ENCODE measurements around the gene TTLL10. TPM values are rescaled to one million over a fixed set of nuclear protein-coding genes. Genes with fewer than 3 reads are reported as not detected.
A peak's percentile ranks its signal among the peaks of the same experiment; 100 is the strongest.

TTLL10 gene
- total and polyA plus RNA-seq, 10 donors: 0.02 to 0.34 (median 0.10) TPM; not detected in 6

GRCh38 chr1:1223321-1223720, 49.6 kb downstream of the TTLL10 start:
- Histone ChIP-seq H3K4me1 (peaks cover 0 to 33% (median 8%) of the 10 kb centered on the region in 6 donors), H3K9me3 (no peaks in the 10 kb centered on the region), H3K27ac (no peak overlapping the region), H3K36me3 (peaks cover 0 to 100% (median 93%) of the 10 kb centered on the region in 6 donors), H3K27me3 (replicated peaks in 1 of 7) (no peaks in the 10 kb centered on the region), H3K4me3 (no peak overlapping the region)
- no peak for TF ChIP-seq POLR2A (IDR thresholded peaks at IDR 0.05)
- no peak for TF ChIP-seq POLR2AphosphoS5 (IDR thresholded peaks at IDR 0.05)
- no peak for TF ChIP-seq CTCF (IDR thresholded peaks at IDR 0.05 in 8 of 11, conservative IDR thresholded peaks at IDR 0.05 in 3 of 11)
- intact Hi-C loops (cut with DNase I; ENCODE audit: low total_unique reads): no loop called here
- no peak for DNase-seq
- 88 to 98% (median 94%) methylated on average over 8 to 15 of the region's 15 CpGs for WGBS, 5 donors

GRCh38 chr1:1223891-1224290, 50.2 kb downstream of the TTLL10 start:
- Histone ChIP-seq H3K4me1 (peaks cover 0 to 39% (median 12%) of the 10 kb centered on the region in 6 donors), H3K27ac (no peak overlapping the region), H3K9me3 (no peaks in the 10 kb centered on the region), H3K4me3 (no peak overlapping the region), H3K27me3 (replicated peaks in 1 of 7) (no peaks in the 10 kb centered on the region), H3K36me3 (peaks cover 0 to 100% (median 93%) of the 10 kb centered on the region in 6 donors)
- WGBS, 5 donors: 94 to 97% (median 95%) methylated on average over 19 to 21 of the region's 21 CpGs
- intact Hi-C loops (cut with DNase I; ENCODE audit: low total_unique reads): no loop called here
- TF ChIP-seq CTCF (IDR thresholded peaks at IDR 0.05 in 8 of 11, conservative IDR thresholded peaks at IDR 0.05 in 3 of 11): no peak
- peak in 1 of 3 donors; percentile 30 for TF ChIP-seq POLR2AphosphoS5 (IDR thresholded peaks at IDR 0.05)
- DNase-seq: no peak

GRCh38 chr1:1225238-1225845, 51.7 kb downstream of the TTLL10 start:
- Histone ChIP-seq H3K9me3 (no peaks in the 10 kb centered on the region), H3K27me3 (replicated peaks in 1 of 7) (no peaks in the 10 kb centered on the region), H3K27ac (no peak overlapping the region), H3K4me3 (no peak overlapping the region), H3K36me3 (peaks cover 0 to 100% (median 87%) of the 10 kb centered on the region in 6 donors), H3K4me1 (peaks cover 6 to 53% (median 26%) of the 10 kb centered on the region in 6 donors)
- no peak for TF ChIP-seq POLR2AphosphoS5 (IDR thresholded peaks at IDR 0.05)
- no peak for TF ChIP-seq CTCF (IDR thresholded peaks at IDR 0.05 in 8 of 11, conservative IDR thresholded peaks at IDR 0.05 in 3 of 11)
- no peak for TF ChIP-seq POLR2A (IDR thresholded peaks at IDR 0.05)
- intact Hi-C loops (cut with DNase I; ENCODE audit: low total_unique reads): no loop called here
- no peak for DNase-seq
- WGBS, 5 donors: 90 to 95% (median 94%) methylated on average over 14 to 34 of the region's 34 CpGs

- 84 to 91% (median 89%) methylated on average over 16 to 18 of the region's 18 CpGs for WGBS, 5 donors
- no peak for TF ChIP-seq CTCF (IDR thresholded peaks at IDR 0.05 in 8 of 11, conservative IDR thresholded peaks at IDR 0.05 in 3 of 11)
- TF ChIP-seq POLR2A (IDR thresholded peaks at IDR 0.05): no peak
- peak in 1 of 3 donors; percentile 2 for TF ChIP-seq POLR2AphosphoS5 (IDR thresholded peaks at IDR 0.05)
- Histone ChIP-seq H3K4me3 (no peak overlapping the region), H3K4me1 (peaks cover 12 to 59% (median 32%) of the 10 kb centered on the region in 6 donors), H3K36me3 (peaks cover 0 to 94% (median 81%) of the 10 kb centered on the region in 6 donors), H3K27me3 (replicated peaks in 1 of 7) (no peaks in the 10 kb centered on the region), H3K27ac (no peak overlapping the region), H3K9me3 (no peaks in the 10 kb centered on the region)
- intact Hi-C loops (cut with DNase I; ENCODE audit: low total_unique reads): no loop called here
- DNase-seq: no peak
Observed at GRCh38 chr1:1225913-1226312, 52.2 kb downstream of the TTLL10 start.

All from spleen (tissue), 11 donors.